Hepatocyte (in vitro differentiated cells): ENCODE results near the gene R3HDM4.

Experiments used
- CTCF ChIP-seq: fragments of 200-600 bp; sonication (generic); IDR thresholded peaks from 2 replicates; pipeline ENCODE4 v1.5.1; 2016; ENCODE audit warnings: antibody characterized with exemption, mild to moderate bottlenecking; ENCODE audit not compliant: poor library complexity
- EZH2 ChIP-seq: fragments of 200-600 bp; sonication (generic); IDR thresholded peaks from 2 replicates; pipeline ENCODE4 v1.6.1; 2016; ENCODE audit warnings: antibody characterized with exemption, mild to moderate bottlenecking, borderline replicate concordance
- EZH2phosphoT487 ChIP-seq: fragments of 200-600 bp; sonication (generic); IDR thresholded peaks from one replicate; pipeline ENCODE4 v1.6.1; 2018; ENCODE audit warnings: antibody characterized with exemption, mild to moderate bottlenecking, low read depth, moderate library complexity; ENCODE audit not compliant: unreplicated experiment, severe bottlenecking

- TF ChIP-seq EZH2 = no peak
- TF ChIP-seq CTCF = no peak
- TF ChIP-seq EZH2phosphoT487 = no peak
These were observed 6.5 kb downstream of the R3HDM4 start for GRCh38 chr19:906480-906879.
